ENCODE results near the gene TMTC1.
"Not testable (repeated sequence)": the region's sequence is repeated elsewhere in the genome, so short reads cannot be mapped to it uniquely, and the experiment has no call there.

The TMTC1 gene

DNA sequence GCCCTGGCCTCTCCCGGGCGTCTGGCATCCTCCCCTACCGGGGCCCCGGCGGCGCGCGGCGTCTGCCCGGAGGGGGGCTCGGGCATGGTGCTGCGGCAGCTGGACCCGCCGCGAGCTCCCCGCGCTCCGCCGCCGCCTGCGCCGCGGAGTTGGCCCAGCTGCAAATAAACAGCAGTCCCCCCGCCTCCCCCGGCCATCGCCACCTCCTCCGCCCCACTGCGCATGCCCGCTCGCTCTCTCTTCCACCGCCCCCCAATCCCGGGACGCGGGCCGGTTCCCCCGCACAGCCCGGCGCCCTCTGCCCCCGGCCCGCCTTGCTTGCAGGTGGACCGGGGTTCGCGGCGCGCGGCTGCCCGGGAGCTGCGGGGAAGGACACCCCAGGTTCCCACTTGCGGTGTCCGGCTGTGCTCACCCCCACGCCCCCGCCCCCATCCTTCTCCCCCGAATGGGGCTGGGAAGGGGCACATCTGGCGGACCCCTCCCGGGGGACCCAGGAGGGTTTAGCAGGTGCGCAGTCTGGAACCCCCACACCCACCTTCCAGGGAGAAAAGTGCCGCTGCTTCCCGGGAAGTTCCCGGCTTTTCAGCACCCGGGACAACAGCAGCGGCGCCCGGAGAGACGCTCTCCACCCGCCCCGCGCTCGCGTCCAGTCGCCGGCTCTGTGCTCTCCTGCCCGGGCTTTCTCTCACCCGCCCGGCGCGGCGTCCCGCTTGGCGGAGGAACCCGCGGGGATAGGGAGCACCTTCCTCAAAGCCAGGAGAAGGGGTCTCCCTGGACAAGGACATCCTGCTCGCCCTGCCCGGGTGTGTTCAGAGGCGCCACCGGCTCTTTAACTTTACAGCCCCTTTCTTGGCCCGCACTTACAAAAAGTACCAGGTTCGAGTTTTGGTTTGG, at the start of gene TMTC1:
Gene TMTC1, minus strand, starts transcription at position 170 of the 894 bp plus-strand sequence. CDS start 191 bp downstream, outside the sequence.
- in situ Hi-C loops (cut with HindIII; ENCODE audit: low sequenced_read_pairs), result no loop called here

DNA sequence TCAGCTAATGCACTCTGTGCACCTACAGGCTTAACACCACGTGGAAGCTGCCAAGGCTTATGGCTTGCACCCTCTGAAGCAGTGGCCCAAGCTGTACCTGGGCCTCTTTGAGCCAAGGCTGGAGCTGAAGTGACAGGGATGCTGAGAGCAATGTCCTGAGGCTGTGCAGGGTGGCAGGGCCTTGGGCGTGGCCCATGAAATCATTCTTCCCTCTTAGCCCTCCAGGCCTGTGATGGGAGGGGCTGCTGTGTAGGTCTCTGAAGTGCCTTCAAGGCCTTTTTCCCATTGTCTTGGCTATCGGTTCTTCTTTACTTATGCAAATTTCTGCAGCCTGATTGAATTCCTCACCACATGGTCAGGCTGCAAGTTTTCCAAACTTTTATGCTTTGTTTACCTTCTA, 47.4 kb upstream of the TMTC1 start:
- in situ Hi-C loops (cut with HindIII; ENCODE audit: low sequenced_read_pairs), result no loop called here

DNA sequence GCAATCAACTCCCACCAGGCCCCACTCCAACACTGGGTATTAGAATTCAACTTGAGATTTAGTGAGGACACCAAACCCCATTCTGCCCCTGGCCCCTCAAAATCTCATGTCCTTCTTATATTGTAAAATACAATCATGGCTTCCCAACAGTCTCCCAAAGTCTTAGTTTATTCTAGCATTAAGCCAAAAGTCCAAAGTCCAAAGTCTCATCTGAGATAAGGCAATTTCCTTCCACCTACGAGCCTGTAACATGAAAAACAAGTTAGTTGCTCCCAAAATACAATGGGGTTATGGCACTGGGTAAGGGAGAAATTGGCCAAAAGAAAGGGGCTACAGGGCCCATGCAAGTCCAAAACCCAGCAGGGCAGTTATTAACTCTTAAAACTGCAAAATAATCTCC, 46.6 kb upstream of the TMTC1 start:
- in situ Hi-C loops (cut with HindIII; ENCODE audit: low sequenced_read_pairs), result no loop called here

DNA sequence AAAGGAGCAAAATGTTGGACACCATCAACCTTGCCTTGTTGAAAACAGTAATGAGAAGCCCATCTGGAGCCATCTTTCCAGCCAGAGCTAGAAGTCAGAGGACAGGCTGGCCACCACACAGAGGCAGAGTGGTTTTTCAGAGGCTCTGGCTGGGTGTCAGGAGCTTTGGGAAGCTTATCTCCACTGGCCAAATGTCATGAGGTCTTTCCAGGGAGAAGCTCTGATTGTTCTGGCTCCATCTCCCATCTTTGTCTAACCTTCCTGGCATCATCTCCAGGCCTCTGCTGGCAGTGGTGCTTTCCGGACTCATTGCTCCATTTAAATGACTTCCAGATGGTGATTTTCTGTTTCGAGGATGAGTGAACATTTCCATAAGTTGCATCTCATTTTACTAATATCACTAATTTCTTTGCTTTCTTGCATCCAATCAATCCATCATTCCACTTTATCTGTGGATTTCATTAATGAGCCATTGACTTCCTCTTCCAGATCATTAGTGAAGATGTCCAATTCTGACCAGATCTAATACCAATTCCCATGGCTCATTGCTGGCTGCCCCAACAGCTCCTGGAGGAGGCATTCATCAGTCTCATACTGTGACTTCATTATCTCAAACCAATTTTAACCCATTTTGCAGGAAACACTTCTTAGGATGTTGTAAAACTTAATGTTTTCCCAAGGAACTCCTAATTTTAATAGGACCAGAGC, 35.3 kb upstream of the TMTC1 start:
- in situ Hi-C loops (cut with HindIII; ENCODE audit: low sequenced_read_pairs), result no loop called here

DNA sequence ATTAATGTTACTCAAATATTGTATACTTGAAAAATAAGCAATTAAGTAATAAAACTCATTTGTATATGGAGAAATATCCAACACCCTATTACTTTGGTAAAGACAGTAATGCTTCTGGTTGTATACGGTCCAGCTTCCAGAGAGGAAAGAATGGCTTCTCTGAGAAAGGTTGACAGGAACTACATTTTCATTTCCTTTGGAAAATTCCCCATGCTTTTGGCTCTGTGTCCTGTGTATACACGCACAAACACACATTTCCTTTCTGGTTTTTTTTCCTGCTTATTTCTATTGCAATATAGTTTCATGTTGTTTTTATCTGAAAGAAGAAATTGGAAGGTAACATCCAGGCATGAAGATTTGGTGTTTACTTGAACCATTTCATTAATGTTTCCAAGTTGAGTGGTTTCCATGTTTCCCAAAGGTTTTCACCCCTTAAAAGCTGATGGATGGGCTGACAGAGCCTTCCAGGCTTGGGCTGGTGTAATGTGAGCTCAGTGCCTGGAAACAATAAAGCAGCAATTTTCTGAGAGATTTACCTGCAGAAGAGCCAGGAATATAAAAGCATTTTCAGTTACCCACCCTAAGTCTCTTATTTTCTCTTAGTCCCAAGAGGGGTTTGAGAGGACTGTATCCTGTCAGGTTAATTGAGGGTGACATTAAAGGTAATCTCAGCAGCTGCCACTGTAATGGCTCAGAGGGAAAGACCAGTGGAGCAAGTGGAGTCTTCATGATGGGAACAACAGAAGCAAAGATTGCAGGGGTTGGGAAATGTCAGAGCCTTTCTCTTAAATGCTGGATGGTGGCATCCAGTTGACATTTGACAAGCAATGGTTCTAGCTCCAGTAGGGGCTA, 33.4 kb upstream of the TMTC1 start:
- in situ Hi-C loops (cut with HindIII; ENCODE audit: low sequenced_read_pairs), result no loop called here

DNA sequence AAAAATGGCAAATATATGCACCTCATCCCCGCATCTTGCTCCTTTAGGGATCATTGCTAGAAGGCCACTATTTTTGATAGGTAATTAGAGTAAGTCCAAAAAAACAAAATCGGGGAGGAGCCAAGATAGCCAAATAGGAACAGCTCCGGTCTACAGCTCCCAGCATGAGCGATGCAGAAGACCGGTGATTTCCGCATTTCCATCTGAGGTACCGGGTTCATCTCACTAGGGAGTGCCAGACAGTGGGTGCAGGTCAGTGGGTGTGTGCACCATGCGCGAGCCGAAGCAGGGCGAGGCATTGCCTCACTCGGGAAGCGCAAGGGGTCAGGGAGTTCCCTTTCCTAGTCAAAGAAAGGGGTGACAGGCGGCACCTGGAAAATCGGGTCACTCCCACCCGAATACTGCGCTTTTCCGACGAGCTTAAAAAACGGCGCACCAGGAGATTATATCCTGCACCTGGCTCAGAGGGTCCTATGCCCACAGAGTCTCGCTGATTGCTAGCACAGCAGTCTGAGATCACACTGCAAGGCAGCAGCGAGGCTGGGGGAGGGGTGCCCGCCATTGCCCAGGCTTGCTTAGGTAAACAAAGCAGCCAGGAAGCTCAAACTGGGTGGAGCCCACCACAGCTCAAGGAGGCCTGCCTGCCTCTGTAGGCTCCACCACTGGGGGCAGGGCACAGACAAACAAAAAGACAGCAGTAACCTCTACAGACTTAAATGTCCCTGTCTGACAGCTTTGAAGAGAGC, 26.0 kb upstream of the TMTC1 start:
- in situ Hi-C loops (cut with HindIII; ENCODE audit: low sequenced_read_pairs), result not testable (repeated sequence)

DNA sequence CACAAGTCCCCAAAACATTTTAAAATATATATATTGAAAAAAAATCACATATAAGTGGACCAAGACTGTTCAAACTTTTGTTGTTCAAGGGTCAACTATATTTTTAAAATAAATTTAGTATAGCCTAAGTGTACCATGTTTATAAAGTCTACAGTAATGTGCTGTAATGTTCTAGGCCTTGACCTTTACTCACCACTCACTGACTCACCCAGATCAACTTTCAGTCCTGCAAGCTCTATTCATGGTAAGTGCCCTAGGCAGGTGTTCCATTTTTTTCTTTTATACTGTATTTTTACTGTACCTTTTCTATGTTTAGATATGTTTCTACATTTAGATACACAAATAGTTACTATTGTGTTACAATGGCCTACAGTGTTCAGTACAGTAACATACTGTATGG, 23.4 kb upstream of the TMTC1 start:
- in situ Hi-C loops (cut with HindIII; ENCODE audit: low sequenced_read_pairs), result no loop called here

DNA sequence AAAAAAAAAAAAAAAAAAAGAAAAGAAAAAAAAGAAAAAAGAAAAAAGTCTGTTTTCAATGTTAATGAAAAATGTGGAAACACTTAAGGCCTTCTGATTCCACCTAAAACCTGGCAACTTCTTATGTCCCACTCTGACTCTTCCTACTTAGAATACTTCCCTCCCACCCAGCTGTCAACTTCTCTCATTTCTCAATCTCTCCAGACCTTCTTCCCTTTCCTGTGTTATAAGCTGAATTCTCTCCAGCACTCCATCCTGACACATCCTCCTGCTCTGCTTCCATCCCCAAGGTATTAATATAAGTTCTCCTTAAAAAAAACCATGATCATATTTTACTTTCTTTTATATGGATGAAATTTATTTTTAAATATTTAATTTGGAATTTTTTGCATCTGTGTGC, 20.3 kb upstream of the TMTC1 start:
- in situ Hi-C loops (cut with HindIII; ENCODE audit: low sequenced_read_pairs), result no loop called here

DNA sequence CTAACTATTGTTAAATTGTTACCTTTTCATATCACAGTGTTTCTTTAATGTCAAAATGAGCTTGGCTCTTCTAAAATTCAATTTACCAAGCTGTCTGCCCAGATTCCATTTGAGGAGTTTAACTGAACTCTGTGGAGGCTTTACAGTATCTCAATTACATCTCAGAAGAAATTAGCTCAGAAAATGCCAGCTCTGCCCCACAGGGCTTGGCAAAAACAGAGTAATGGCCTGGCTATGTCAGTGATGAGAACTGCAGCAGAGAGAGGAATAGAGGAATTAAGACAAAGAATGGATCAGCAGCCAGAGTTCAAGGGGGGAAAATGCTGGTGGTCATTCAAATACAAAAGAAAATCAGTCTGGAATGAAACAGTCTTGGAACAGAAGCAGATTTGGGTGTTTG, 15.8 kb upstream of the TMTC1 start:
- in situ Hi-C loops (cut with HindIII; ENCODE audit: low sequenced_read_pairs), result no loop called here

DNA sequence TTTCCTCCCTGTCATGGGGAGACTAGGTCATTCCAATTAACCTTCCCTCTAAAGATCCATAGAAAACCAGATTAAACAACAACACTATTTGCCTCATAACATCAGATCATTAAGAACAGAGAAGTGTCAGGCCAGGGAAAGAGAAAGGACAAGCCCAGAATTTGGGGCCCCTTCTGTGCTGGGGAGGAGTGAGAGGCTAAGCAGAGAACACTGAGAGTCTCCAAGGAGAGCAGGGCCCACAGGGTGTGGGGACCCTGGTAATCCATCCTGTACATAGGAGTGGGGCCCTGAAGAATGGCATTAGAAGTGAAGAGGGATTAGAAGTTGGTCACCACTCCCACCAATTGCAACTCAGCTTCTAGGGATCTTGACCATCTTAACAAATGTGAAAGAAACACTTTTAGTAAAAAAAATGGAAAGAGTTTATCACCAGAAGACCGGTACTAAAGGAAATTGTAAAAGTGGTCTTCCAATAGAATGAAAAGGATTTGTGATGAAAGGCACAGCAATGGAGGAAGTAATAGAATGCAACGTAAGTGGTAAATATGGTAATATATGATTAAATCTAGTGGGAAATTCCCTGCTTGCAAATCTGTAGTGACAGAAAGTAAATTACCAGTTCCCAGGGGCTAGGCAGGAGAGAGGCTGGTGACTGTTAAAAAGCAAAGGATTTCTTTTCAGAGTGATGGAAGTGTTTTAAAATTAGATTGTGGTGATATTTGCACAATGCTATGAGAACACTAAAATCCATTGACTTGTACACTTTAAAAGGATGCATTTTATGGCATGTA, 14.0 kb upstream of the TMTC1 start:
- in situ Hi-C loops (cut with HindIII; ENCODE audit: low sequenced_read_pairs), result no loop called here

DNA sequence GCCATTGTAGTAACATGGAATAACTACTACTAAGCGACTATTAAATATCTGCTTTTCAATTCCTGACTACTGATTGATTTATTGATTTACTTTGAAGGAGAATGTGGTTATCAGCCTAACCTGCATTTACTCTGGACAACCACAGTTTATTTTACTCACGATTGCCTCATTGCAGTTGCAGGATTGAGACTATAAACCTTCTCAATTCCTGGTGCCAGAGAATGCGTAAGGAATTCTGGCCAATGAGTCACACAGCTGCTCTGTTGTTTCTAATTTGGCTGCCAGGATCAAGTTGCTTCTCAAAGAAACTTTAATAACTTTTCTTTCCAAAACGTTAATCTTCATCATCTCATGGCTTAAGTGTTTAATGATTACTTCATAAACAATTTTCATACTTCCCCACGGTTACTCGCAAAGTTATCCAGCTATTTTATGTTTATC, 13.1 kb upstream of the TMTC1 start:
- in situ Hi-C loops (cut with HindIII; ENCODE audit: low sequenced_read_pairs), result no loop called here

DNA sequence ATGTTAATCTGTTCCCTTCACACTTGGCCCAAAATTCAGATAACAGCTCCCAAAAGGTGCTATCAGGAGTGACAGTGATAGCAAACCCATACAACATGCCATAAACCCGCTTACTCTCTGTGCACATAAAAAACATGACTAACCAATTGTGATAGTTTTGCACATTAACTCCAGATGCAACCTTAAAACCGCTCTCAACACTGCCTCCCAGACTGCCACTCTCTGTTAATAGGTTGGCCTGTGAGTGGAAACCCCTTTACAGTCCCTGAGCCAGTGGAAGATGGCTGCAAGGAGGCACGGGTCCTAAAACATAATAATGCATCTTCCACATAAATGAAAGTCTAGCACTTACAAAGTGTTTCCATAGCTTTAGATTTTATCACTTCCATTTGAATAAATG, 12.0 kb upstream of the TMTC1 start:
- in situ Hi-C loops (cut with HindIII; ENCODE audit: low sequenced_read_pairs), result no loop called here

DNA sequence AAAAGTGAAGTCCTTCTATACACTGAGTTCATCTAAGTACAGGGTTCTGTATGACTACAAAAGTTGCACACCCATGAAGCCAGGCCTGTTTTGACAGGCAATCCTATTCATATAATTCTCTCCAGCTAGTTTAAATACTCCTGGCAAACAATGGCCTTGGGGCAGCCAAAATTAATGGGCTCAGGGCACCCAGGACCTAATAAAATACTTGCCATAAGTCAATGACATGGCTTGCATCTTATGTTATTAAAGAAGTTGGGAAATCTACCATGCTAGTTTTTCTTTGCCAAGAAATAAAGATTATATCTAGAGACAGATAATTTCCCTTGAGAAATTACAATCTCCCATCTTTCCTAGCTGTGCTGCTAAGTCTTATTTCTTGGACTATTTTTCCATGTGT, 11.1 kb upstream of the TMTC1 start:
- in situ Hi-C loops (cut with HindIII; ENCODE audit: low sequenced_read_pairs), result no loop called here

DNA sequence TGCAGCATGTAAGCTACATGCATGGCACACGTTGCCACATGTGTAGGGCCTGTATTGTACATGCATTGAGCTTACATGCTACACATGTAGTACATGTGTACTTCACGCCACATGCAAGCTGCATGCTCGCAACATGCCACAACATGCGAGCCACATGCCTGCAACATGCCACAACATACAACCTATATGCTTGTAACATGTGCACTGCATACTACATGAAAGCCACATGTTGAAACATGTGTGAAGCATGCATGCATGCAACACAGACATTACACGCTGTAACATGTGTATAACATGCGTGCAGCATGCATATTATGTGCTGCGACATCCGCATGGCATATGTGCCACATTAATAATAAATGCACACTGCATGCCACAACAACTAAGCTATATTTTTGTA, 9.1 kb upstream of the TMTC1 start:
- in situ Hi-C loops (cut with HindIII; ENCODE audit: low sequenced_read_pairs), result no loop called here

DNA sequence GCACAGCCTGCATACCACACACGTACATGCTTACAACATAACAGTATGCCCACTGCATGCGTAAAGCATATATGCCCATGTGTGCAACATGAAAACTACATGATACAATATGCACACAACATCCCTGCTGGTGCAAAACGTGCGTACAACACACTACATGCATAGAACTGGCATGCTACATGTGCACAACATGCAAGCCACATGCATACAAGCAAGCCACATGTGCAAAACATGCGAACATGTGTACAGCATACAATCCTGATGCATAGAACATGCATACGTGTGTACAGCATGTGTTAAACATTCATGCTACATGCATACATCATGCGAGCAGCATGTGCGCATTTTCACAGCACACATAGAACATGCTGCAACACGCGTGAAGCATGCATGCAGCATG, 8.4 kb upstream of the TMTC1 start:
- in situ Hi-C loops (cut with HindIII; ENCODE audit: low sequenced_read_pairs), result no loop called here

DNA sequence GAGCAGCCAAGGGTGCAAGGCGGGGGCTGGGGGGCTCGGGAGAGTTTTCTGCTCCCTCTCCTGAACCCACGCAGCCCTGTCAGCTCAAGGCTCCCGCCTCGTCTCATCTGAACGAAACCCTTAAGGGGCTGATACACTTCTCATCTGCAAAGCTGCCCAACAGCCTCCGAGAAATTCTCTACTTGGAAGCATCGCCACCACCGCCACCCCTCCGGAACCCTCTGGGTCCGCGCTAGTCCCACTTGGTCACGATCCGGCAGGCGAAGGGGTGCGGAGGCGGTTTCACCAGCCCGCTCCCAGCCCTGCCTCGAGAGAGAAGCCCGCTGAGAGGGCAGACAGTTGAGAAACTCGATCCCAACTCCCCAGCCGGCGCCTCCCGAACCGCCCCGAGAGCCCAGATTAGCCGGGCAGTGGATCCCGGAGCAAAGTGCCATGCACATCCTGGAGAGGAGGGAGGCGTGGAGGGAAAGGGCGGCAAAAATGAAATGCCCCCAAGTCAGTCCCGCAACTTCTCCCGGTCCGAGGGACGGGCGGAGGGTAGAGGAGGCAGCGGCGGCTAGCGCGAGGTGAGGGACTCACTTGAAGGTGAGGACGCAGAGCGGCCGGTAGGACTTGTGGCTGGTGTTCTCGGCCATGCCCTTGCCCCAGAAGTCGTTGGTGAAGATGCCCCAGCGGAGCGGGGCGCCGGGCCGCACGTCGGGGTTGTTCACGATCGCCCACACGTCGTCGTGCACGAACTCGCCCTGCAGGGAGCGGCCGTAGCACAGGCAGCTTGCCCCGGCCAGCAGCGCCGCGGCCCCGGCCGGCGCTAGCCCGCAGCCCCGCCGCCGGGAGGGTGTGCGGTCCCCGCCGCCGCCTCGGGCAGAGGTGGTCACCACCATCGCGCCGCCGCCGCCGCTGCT, 620 bp downstream of the TMTC1 start:
- in situ Hi-C loops (cut with HindIII; ENCODE audit: low sequenced_read_pairs), result no loop called here

DNA sequence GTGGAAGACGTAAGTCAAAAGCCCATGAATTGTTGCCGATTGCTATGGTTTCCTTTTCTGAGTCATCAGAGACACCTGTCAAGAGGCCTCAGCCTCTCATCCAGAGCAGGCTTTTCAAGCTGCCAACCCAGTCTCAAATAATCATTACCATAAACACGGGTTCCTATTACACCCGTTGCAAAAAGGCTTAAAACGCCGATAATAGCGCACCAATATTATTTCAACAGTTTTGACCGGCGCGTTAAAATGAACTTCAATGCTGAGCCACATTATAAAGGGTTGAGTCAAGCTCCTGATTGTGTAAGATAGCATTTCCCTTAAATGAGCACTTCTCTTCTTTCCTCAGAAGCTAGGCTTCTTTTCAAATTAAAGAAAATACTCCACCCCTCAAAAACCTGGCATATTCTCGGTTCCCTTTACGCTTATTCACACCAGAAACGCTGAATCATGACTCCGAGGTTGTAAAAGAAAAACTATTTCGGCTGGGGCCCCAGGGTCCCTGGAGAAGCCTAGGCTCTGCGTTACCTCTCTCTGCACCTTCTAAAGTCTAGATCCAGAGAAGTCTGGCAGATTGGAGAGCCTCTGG, 1.4 kb downstream of the TMTC1 start:
- in situ Hi-C loops (cut with HindIII; ENCODE audit: low sequenced_read_pairs), result no loop called here

DNA sequence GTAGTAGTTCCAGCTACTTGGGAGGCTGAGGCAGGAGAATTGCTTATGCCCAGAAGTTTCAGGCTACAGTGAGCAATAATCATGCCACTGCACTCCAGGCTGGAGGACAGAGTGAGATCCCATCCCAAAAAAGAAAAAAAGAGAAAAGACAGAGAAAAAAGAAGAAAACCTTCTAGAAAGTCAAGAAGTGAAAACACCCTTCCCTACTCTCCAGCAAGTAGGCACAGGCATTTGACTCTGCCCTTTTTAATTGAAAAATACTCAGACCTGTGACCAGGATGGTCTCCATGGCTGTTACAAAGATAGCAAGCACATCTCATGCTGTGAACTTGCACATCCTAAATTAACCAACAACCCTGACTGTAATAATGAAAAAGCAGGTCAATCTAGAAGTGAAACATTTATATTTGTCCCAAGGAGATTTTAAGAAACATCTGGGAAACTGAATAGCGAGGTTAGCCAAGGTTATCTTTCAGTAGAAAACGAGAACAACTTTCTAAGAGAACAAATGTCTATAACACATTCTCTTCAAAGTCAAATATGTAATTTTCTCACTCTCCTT, 2.0 kb downstream of the TMTC1 start:
- in situ Hi-C loops (cut with HindIII; ENCODE audit: low sequenced_read_pairs), result no loop called here

All from DLD1 (cell line).